Esophagus muscularis mucosa (tissue), 4 donors: ENCODE measurements around the gene VWA5B1. TPM values are rescaled to one million over a fixed set of nuclear protein-coding genes. Genes with fewer than 3 reads are reported as not detected.

ENCODE experiments used
- DNase-seq: peaks from one replicate; pipeline ENCODE4 v3.0.0-alpha.2; 2017; ENCODE audit errors: extremely low spot score
- H3K27ac ChIP-seq, 4 donors: fragments of 200-600 bp; sonication (generic); replicated peaks in 1 of 4; 1 replicate in 3 of 4; 2 replicates in 1 of 4; pipeline ENCODE4 v1.5.1; 2016 to 2019; ENCODE audit warnings: mild to moderate bottlenecking in 1 of 4
- H3K27me3 ChIP-seq, 4 donors: fragments of 200-600 bp; sonication (generic); one replicate each; pipeline versions ENCODE4 v1.5.1 to v1.6.0; 2016 to 2019
- H3K36me3 ChIP-seq, 4 donors: fragments of 200-600 bp; sonication (generic); one replicate each; pipeline ENCODE4 v1.5.1; 2016 to 2019
- H3K4me1 ChIP-seq, 4 donors: fragments of 200-600 bp; sonication (generic); one replicate each; pipeline ENCODE4 v1.5.1; 2016 to 2019
- H3K4me3 ChIP-seq, 4 donors: fragments of 200-600 bp; sonication (generic); 1 replicate in 2 of 4; 2 replicates in 2 of 4; pipeline ENCODE4 v1.5.1; 2016 to 2019; ENCODE audit warnings: mild to moderate bottlenecking in 4 of 4, moderate library complexity in 1 of 4
- H3K9me3 ChIP-seq, 4 donors: fragments of 200-600 bp; sonication (generic); 1 replicate in 3 of 4; 2 replicates in 1 of 4; pipeline ENCODE4 v1.5.1; 2016 to 2019
- EP300 ChIP-seq: sonication (generic); formaldehyde crosslinking; IDR thresholded peaks from one replicate; pipeline ENCODE4 v1.6.1; 2017; ENCODE audit warnings: antibody characterized with exemption
- POLR2A ChIP-seq: fragments of 450-650 bp; IDR thresholded peaks from one replicate; pipeline ENCODE4 v1.6.1; 2017; ENCODE audit warnings: antibody characterized with exemption, moderate library complexity, mild to moderate bottlenecking, low read depth
- POLR2AphosphoS5 ChIP-seq, 2 donors: sonication (generic); formaldehyde crosslinking; IDR thresholded peaks; one replicate each; pipeline ENCODE4 v1.6.1; 2017; ENCODE audit warnings: antibody characterized with exemption in 2 of 2
- WGBS: methylation state at CpG from one replicate; pipeline ENCODE4 v1.1.5; 2018; 5-methylcytosine and 5-hydroxymethylcytosine counted together
- intact Hi-C: fragments of 100-400 bp; cut with DNase I; formaldehyde crosslinking; loops from one replicate; pipeline ENCODE4 v1.15.1; 2023
- total RNA-seq, 4 donors: library from RNA; depleted of rRNA; stranded (reverse); fragments of >200 nt; gene quantifications; one replicate each; pipeline versions ENCODE4 v1.1.0 to v1.2.1, GENCODE V29; 2016
- TF ChIP-seq, protein P1 (sequence below), 3 experiments: fragments of 200-600 bp in 2 of 3; fragments of 450-650 bp in 1 of 3; sonication (generic) in 2 of 3; IDR thresholded peaks; one replicate each; pipeline ENCODE4 v1.5.1; 2017 to 2019; ENCODE audit warnings: antibody characterized with exemption in 3 of 3, mild to moderate bottlenecking in 2 of 3, moderate library complexity in 1 of 3

VWA5B1 gene
- total RNA-seq, 4 donors from 2014 or later: under 0.01 TPM; not detected in 3

DNA sequence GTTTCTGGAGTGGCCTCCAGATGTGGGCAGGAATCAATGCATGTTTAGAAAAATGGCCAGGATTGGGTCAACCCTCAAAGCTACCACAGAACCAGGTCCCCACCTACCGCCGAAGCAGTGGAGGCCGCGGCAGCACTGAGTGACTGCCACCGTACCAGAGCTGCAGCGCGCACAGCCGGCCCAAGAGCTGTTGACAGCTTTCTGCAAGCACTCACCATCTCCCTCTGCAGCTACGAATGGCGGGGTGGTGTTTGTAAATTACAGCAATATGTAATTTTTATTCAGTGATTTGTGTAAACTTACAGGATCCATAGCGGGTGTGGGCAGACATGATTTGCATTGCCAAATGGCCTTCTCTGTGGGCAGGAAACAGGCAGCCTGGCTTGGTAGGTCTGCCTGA is 98.9 kb downstream of the VWA5B1 start:
- Histone ChIP-seq H3K27ac (no peak overlapping the region), H3K27me3 (peaks cover 0 to 71% (median 4%) of the 10 kb centered on the region in 4 donors)
- no peak for DNase-seq

DNA sequence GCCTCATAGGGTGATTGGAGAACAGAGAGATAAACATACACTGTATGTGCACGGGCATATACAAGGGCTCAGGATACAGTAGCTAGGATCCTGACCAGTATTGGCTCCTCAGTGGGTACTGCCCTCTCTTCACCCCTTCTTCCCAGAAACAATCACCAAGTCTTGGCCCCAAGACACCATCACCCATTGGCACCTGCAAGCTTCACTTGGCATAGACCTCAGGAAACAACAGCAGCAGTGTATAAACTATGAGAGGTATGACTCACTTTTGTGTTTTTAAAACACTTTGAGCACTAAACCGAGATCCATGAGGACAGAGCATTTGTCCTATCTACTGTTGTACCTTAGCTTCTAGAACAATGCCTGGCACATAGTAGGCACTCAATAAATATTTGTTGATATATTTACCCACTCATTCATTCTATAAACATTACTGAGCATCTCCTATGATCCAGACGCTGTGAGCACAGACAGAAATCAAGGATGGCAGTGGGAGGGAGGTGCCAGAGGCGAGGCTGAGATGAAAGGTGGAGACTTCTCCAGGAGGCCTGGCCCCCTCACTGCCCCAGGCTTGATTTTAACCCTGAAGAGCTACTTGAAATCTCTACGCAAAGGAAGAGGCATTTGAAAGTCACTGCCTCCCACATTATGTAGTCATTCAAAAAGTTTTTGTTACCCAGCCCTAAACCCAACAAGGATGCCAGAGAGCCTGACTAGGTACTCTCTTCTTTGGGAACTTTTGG is 100.1 kb downstream of the VWA5B1 start:
- Histone ChIP-seq H3K9me3 (peaks cover 0 to 17% (median 14%) of the 10 kb centered on the region in 4 donors), H3K4me1 (no peaks in the 10 kb centered on the region), H3K27me3 (peaks cover 0 to 59% (median 3%) of the 10 kb centered on the region in 4 donors), H3K27ac (no peak overlapping the region), H3K36me3 (no peaks in the 10 kb centered on the region), H3K4me3 (no peak overlapping the region)
- intact Hi-C loops: no loop called here
- WGBS: 61% methylated on average over 5 of the region's 5 CpGs
- TF ChIP-seq POLR2AphosphoS5 (IDR thresholded peaks at IDR 0.05): no peak
- no peak for TF ChIP-seq EP300
- no peak for TF ChIP-seq POLR2A
- TF ChIP-seq, protein P1, sequence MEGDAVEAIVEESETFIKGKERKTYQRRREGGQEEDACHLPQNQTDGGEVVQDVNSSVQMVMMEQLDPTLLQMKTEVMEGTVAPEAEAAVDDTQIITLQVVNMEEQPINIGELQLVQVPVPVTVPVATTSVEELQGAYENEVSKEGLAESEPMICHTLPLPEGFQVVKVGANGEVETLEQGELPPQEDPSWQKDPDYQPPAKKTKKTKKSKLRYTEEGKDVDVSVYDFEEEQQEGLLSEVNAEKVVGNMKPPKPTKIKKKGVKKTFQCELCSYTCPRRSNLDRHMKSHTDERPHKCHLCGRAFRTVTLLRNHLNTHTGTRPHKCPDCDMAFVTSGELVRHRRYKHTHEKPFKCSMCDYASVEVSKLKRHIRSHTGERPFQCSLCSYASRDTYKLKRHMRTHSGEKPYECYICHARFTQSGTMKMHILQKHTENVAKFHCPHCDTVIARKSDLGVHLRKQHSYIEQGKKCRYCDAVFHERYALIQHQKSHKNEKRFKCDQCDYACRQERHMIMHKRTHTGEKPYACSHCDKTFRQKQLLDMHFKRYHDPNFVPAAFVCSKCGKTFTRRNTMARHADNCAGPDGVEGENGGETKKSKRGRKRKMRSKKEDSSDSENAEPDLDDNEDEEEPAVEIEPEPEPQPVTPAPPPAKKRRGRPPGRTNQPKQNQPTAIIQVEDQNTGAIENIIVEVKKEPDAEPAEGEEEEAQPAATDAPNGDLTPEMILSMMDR (IDR thresholded peaks at IDR 0.05): no peak
- no peak for DNase-seq

More for the DNA sequence above, 98.9 kb downstream of the VWA5B1 start:
- intact Hi-C loops: no loop called here
- H3K4me3 ChIP-seq: no peak overlapping the region
- 76% methylated on average over 11 of the region's 11 CpGs for WGBS
- peaks cover 0 to 7% (median 3%) of the 10 kb centered on the region in 4 donors for H3K9me3 ChIP-seq
- no peaks in the 10 kb centered on the region for H3K4me1 ChIP-seq
- no peak for TF ChIP-seq POLR2AphosphoS5 (IDR thresholded peaks at IDR 0.05)
- H3K36me3 ChIP-seq: no peaks in the 10 kb centered on the region

DNA sequence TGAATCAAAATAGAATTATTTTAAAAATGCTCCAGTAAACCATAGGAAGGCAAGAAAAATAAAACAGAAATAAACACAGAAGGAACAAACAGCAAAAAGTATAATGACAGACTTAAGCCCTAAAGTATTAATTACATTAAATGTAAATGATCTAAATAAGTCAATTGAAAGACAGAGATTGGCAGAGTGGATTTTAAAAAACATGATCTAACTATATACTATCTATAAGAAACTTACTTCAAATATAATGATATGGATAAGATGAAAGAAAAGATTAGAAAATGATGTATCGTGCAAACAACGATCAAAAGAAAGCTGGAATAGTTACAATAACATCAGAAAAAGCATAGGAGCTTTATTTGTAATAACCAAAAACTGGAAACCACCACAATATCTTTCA is 104.6 kb downstream of the VWA5B1 start:
- Histone ChIP-seq H3K27ac (no peak overlapping the region), H3K4me1 (no peaks in the 10 kb centered on the region), H3K4me3 (no peak overlapping the region), H3K36me3 (no peaks in the 10 kb centered on the region), H3K27me3 (peaks cover 0 to 42% (median 0%) of the 10 kb centered on the region in 4 donors), H3K9me3 (peaks cover 0 to 23% (median 18%) of the 10 kb centered on the region in 4 donors)
- intact Hi-C loops: no loop called here
- 91% methylated on average over 2 of the region's 2 CpGs for WGBS
- no peak for DNase-seq
- TF ChIP-seq POLR2A (no peak), EP300 (no peak), POLR2AphosphoS5 (IDR thresholded peaks at IDR 0.05) (no peak)
- TF ChIP-seq, protein P1 (IDR thresholded peaks at IDR 0.05): no peak

DNA sequence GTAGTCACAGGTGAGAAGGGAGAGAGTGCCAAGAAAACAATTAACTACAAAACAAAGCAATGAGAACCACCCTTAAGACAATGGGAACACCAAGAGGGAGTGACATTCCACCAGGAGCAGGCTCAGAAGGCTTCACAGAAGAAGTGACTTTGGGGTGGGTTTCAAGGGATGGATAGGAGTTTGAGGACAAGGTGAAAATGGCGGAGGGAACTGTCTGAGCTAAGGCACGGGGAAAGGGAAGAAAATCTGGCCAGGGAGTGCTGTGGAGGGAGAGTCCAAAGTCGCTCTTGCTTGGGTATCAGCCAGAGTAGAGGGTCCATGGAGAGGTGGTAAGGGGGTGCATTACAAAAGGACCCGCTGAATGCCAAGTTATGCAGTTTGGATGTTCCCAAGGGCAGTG is 108.1 kb downstream of the VWA5B1 start:
- Histone ChIP-seq H3K27ac (no peak overlapping the region), H3K27me3 (peaks cover 0 to 59% (median 9%) of the 10 kb centered on the region in 4 donors), H3K4me3 (no peak overlapping the region), H3K9me3 (peaks cover 0 to 23% (median 18%) of the 10 kb centered on the region in 4 donors), H3K4me1 (no peaks in the 10 kb centered on the region), H3K36me3 (no peaks in the 10 kb centered on the region)
- DNase-seq: no peak
- intact Hi-C loops: no loop called here
- TF ChIP-seq EP300: no peak
- no peak for TF ChIP-seq POLR2A
- WGBS: 88% methylated on average over 4 of the region's 4 CpGs

DNA sequence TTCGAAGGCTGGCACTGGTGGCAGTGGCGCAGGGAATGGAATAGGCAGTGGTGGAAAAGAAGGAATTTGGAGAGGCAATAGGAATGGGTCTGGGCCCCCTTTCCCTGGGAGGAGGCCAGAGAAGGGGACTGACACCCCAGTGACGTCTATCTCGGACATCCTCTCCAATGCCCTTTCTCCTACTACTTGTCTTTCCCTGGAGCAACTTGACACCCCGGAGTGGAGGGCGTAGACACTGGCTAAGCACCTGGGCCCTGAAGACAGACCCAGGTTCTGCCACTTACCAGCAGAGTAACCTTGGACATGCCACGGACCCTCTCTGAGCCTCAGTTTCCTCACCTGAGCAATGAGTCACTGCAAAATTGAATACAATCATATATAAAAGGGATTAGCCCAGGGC is 108.5 kb downstream of the VWA5B1 start:
- Histone ChIP-seq H3K9me3 (peaks cover 0 to 22% (median 16%) of the 10 kb centered on the region in 4 donors), H3K27ac (no peak overlapping the region), H3K4me3 (no peak overlapping the region), H3K36me3 (no peaks in the 10 kb centered on the region), H3K27me3 (peaks cover 0 to 63% (median 9%) of the 10 kb centered on the region in 4 donors), H3K4me1 (no peaks in the 10 kb centered on the region)
- 82% methylated on average over 7 of the region's 7 CpGs for WGBS
- intact Hi-C loops: no loop called here
- DNase-seq: no peak
- TF ChIP-seq POLR2A (no peak), EP300 (no peak), POLR2AphosphoS5 (IDR thresholded peaks at IDR 0.05) (no peak)
- TF ChIP-seq, protein P1 (IDR thresholded peaks at IDR 0.05): no peak
